WTC11 (cell line): ENCODE results near the gene ABCC4. TPM values are rescaled to one million over a fixed set of nuclear protein-coding genes. Genes with fewer than 3 reads are reported as not detected.

Experiments
- ATAC-seq: fragments of 200-7000 bp; cut with Tn5 transposase; 2 replicates; pipeline ENCODE4 v1.10.0; 2021; ENCODE audit warnings: mild to moderate bottlenecking, moderate library complexity
- CTCF ChIA-PET: fragments of 300-600 bp; sonication (Branson Sonifier 250); formaldehyde crosslinking; loops from one replicate; lab custom pipeline; 2021; ENCODE audit warnings: antibody characterized with exemption; lab: Charles Lee
- POLR2A ChIA-PET: fragments of 350-600 bp; sonication (Branson Sonifier 250); formaldehyde crosslinking; loops from one replicate; lab custom pipeline; 2021; ENCODE audit warnings: antibody characterized with exemption; lab: Charles Lee
- DNase-seq: peaks from one replicate; pipeline ENCODE4 v3.0.0; 2021; ENCODE audit warnings: low spot score
- H3K27ac Mint-ChIP-seq: 2 replicates; pipeline ENCODE4 v1.8.0; 2021; ENCODE audit warnings: mixed read lengths
- H3K27me3 Mint-ChIP-seq: 2 replicates; pipeline ENCODE4 v1.8.0; 2021; ENCODE audit warnings: low read depth, mild to moderate bottlenecking, moderate library complexity, mixed read lengths
- H3K36me3 Mint-ChIP-seq: 2 replicates; pipeline ENCODE4 v1.8.0; 2021; ENCODE audit warnings: mixed read lengths
- H3K4me1 Mint-ChIP-seq: 2 replicates; pipeline ENCODE4 v1.8.0; 2022; ENCODE audit warnings: mixed read lengths
- H3K4me3 Mint-ChIP-seq: 2 replicates; pipeline ENCODE4 v1.8.0; 2021; ENCODE audit warnings: mild to moderate bottlenecking, moderate library complexity, mixed read lengths
- H3K9me3 Mint-ChIP-seq: 2 replicates; pipeline ENCODE4 v1.8.0; 2021; ENCODE audit warnings: mixed read lengths
- ATF2 ChIP-seq: sonication (generic); formaldehyde crosslinking; IDR thresholded peaks from 2 replicates; pipeline ENCODE4 v1.8.1; 2022; ENCODE audit warnings: low read depth, missing genetic modification reagents, borderline replicate concordance
- CBFB ChIP-seq: sonication (generic); formaldehyde crosslinking; IDR thresholded peaks from 2 replicates; pipeline ENCODE4 v1.8.1; 2022; ENCODE audit warnings: mild to moderate bottlenecking, low read depth, missing genetic modification reagents
- CTCF ChIP-seq: fragments of 200-600 bp; IDR thresholded peaks from 2 replicates; pipeline ENCODE4 v1.8.0; 2022; ENCODE audit warnings: antibody characterized with exemption
- ESRRA ChIP-seq: sonication (generic); formaldehyde crosslinking; IDR thresholded peaks from 2 replicates; pipeline ENCODE4 v1.8.1; 2022; ENCODE audit warnings: mild to moderate bottlenecking, missing genetic modification reagents, borderline replicate concordance
- FOXK1 ChIP-seq: sonication (generic); formaldehyde crosslinking; IDR thresholded peaks from 2 replicates; pipeline ENCODE4 v1.8.0; 2022; ENCODE audit warnings: mild to moderate bottlenecking, moderate library complexity, missing genetic modification reagents
- FOXP4 ChIP-seq: sonication (generic); formaldehyde crosslinking; IDR thresholded peaks from 2 replicates; pipeline ENCODE4 v1.8.0; 2022; ENCODE audit warnings: mild to moderate bottlenecking, missing genetic modification reagents
- HMGA2 ChIP-seq: fragments of 250-450 bp; sonication (Bioruptor Pico); IDR thresholded peaks from 2 replicates; pipeline ENCODE4 v1.4.0; 2021; ENCODE audit warnings: mild to moderate bottlenecking, moderate library complexity
- JUN ChIP-seq: sonication (generic); formaldehyde crosslinking; IDR thresholded peaks from 2 replicates; pipeline ENCODE4 v1.8.0; 2023; ENCODE audit warnings: mild to moderate bottlenecking, missing genetic modification reagents
- KAT7 ChIP-seq: sonication (generic); formaldehyde crosslinking; IDR thresholded peaks from 2 replicates; pipeline ENCODE4 v1.8.1; 2023; ENCODE audit warnings: missing genetic modification reagents, mild to moderate bottlenecking, borderline replicate concordance
- MAX ChIP-seq: sonication (generic); formaldehyde crosslinking; IDR thresholded peaks from 2 replicates; pipeline ENCODE4 v1.8.0; 2022; ENCODE audit warnings: mild to moderate bottlenecking, missing genetic modification reagents
- NFYB ChIP-seq: sonication (generic); formaldehyde crosslinking; conservative IDR thresholded peaks from 2 replicates; pipeline ENCODE4 v1.8.0; 2022; ENCODE audit warnings: low read depth, missing genetic modification reagents
- NR1H2 ChIP-seq: sonication (generic); formaldehyde crosslinking; IDR thresholded peaks from 2 replicates; pipeline ENCODE4 v1.9.0; 2021; ENCODE audit warnings: mild to moderate bottlenecking, moderate library complexity, missing genetic modification reagents
- PRDM15 ChIP-seq: sonication (generic); formaldehyde crosslinking; IDR thresholded peaks from 2 replicates; pipeline ENCODE4 v1.8.0; 2022; ENCODE audit warnings: missing genetic modification reagents
- RELA ChIP-seq: sonication (generic); formaldehyde crosslinking; IDR thresholded peaks from 2 replicates; pipeline ENCODE4 v1.8.1; 2022; ENCODE audit warnings: missing genetic modification reagents, mild to moderate bottlenecking, borderline replicate concordance
- RORB ChIP-seq: fragments of 250-450 bp; sonication (Bioruptor Pico); IDR thresholded peaks from 2 replicates; pipeline ENCODE4 v1.9.0; 2021; ENCODE audit warnings: mild to moderate bottlenecking
- SOX15 ChIP-seq: fragments of 250-450 bp; sonication (Bioruptor Pico); IDR thresholded peaks from 2 replicates; pipeline ENCODE4 v1.9.0; 2021; ENCODE audit warnings: mild to moderate bottlenecking
- STAT6 ChIP-seq: sonication (generic); formaldehyde crosslinking; conservative IDR thresholded peaks from 2 replicates; pipeline ENCODE4 v1.8.1; 2023; ENCODE audit warnings: mild to moderate bottlenecking, low read depth, missing genetic modification reagents, moderate library complexity
- TCF7 ChIP-seq: sonication (generic); formaldehyde crosslinking; IDR thresholded peaks from 2 replicates; pipeline ENCODE4 v1.8.0; 2022; ENCODE audit warnings: mild to moderate bottlenecking, low read depth, missing genetic modification reagents, moderate library complexity
- TEAD1 ChIP-seq: sonication (generic); formaldehyde crosslinking; IDR thresholded peaks from 2 replicates; pipeline ENCODE4 v1.8.0; 2022; ENCODE audit warnings: mild to moderate bottlenecking, missing genetic modification reagents
- TP53 ChIP-seq: sonication (generic); formaldehyde crosslinking; IDR thresholded peaks from 2 replicates; pipeline ENCODE4 v1.8.1; 2023; ENCODE audit warnings: mild to moderate bottlenecking, missing genetic modification reagents
- ZNF416 ChIP-seq: fragments of 250-450 bp; sonication (Bioruptor Pico); IDR thresholded peaks from 2 replicates; pipeline ENCODE4 v1.9.0; 2021; ENCODE audit warnings: mild to moderate bottlenecking, inconsistent platforms
- ZNF671 ChIP-seq: fragments of 250-450 bp; sonication (Bioruptor Pico); IDR thresholded peaks from 2 replicates; pipeline ENCODE4 v1.8.0; 2021; ENCODE audit warnings: mild to moderate bottlenecking
- ZSCAN18 ChIP-seq: fragments of 250-450 bp; sonication (Bioruptor Pico); IDR thresholded peaks from 2 replicates; pipeline ENCODE4 v2.1.2; 2022; ENCODE audit warnings: mild to moderate bottlenecking, moderate library complexity
- total RNA-seq: library from RNA; stranded (reverse); gene quantifications from 3 replicates; pipeline ENCODE4 v1.2.3, GENCODE V29; 2021

Gene ABCC4
- total RNA-seq, 1 experiment from 2014 or later: 7.2 TPM

- TF ChIP-seq CBFB (no peak), FOXP4 (CRISPR knock-in tag) (no peak), HMGA2 (CRISPR knock-in tag) (no peak), NFYB (CRISPR knock-in tag) (no peak), STAT6 (CRISPR knock-in tag) (no peak), CTCF (no peak), ZNF416 (no peak), NR1H2 (CRISPR knock-in tag) (no peak), KAT7 (CRISPR knock-in tag) (no peak), FOXK1 (no peak), PRDM15 (CRISPR knock-in tag) (no peak), TCF7 (CRISPR knock-in tag) (no peak), RORB (CRISPR knock-in tag) (no peak), MAX (CRISPR knock-in tag) (no peak), ESRRA (CRISPR knock-in tag) (no peak)
- TF ChIP-seq, all 79 proteins: peak for 0
- Mint-ChIP-seq H3K9me3 (no peaks in the 10 kb centered on the region), H3K27ac (no peak overlapping the region), H3K4me3 (no peak overlapping the region), H3K4me1 (no peaks in the 10 kb centered on the region), H3K27me3 (no peaks in the 10 kb centered on the region), H3K36me3 (no peaks in the 10 kb centered on the region)
- DNase-seq: no peak
- no peak for ATAC-seq
- ChIA-PET POLR2A (no interaction called here), CTCF (interaction anchor here (1.2 to 1.8 kb wide), 2 partner anchors 40 to 152 kb away, joined by 3 to 6 read pairs; no protein-coding TSS in a partner anchor)
These were observed 40.2 kb upstream of the ABCC4 start for GRCh38 chr13:95341441-95341840.

GRCh38 chr13:95338905-95339304, 37.7 kb upstream of the ABCC4 start:
- no peak for DNase-seq
- ATAC-seq: no peak
- H3K27me3 Mint-ChIP-seq: no peaks in the 10 kb centered on the region
- ChIA-PET CTCF (no interaction called here), POLR2A (no interaction called here)
- no peaks in the 10 kb centered on the region for H3K36me3 Mint-ChIP-seq
- no peak overlapping the region for H3K4me3 Mint-ChIP-seq
- H3K9me3 Mint-ChIP-seq: no peaks in the 10 kb centered on the region
- no peak overlapping the region for H3K27ac Mint-ChIP-seq
- H3K4me1 Mint-ChIP-seq: no peaks in the 10 kb centered on the region
- TF ChIP-seq RELA (CRISPR knock-in tag): no peak
- TF ChIP-seq ATF2 (CRISPR knock-in tag): no peak
- no peak for TF ChIP-seq NR1H2 (CRISPR knock-in tag)
- no peak for TF ChIP-seq JUN (CRISPR knock-in tag)
- no peak for TF ChIP-seq NFYB (CRISPR knock-in tag)
- TF ChIP-seq SOX15: no peak
- no peak for TF ChIP-seq ZSCAN18 (CRISPR knock-in tag)
- no peak for TF ChIP-seq TEAD1 (CRISPR knock-in tag)
- TF ChIP-seq TP53: no peak
- no peak for TF ChIP-seq ZNF671 (CRISPR knock-in tag)
